ENCODE measurements around the gene CDH22.
A peak's percentile ranks its signal among the peaks of the same experiment; 100 is the strongest.

Gene CDH22

GRCh38 chr20:46252352-46253091 lies 55.8 kb downstream of the CDH22 start:
- TF ChIP-seq PKNOX1 (IDR thresholded peaks at IDR 0.05) (no peak), CTBP1 (IDR thresholded peaks at IDR 0.05; ENCODE audit: borderline replicate concordance) (no peak), SUZ12 (IDR thresholded peaks at IDR 0.05) (no peak), BHLHE40 (IDR thresholded peaks at IDR 0.05; ENCODE audit: borderline replicate concordance) (no peak), FOXM1 (IDR thresholded peaks at IDR 0.05; ENCODE audit: borderline replicate concordance) (no peak), ELF4 (IDR thresholded peaks at IDR 0.05) (no peak), LEF1 (IDR thresholded peaks at IDR 0.05; ENCODE audit: borderline replicate concordance) (no peak), FOXA1 (IDR thresholded peaks at IDR 0.05) (no peak), NFRKB (IDR thresholded peaks at IDR 0.05) (no peak)
- CTCF ChIA-PET: interaction anchor here (1.6 kb wide), 1 partner anchor 122 kb away, joined by 4 read pairs; no protein-coding TSS in a partner anchor
- POLR2A ChIA-PET: interaction anchor here (0.7 kb wide), 1 partner anchor 11 kb away, joined by 3 read pairs; no protein-coding TSS in a partner anchor
- no peak for DNase-seq (ENCODE audit: extremely low spot score)

DNA sequence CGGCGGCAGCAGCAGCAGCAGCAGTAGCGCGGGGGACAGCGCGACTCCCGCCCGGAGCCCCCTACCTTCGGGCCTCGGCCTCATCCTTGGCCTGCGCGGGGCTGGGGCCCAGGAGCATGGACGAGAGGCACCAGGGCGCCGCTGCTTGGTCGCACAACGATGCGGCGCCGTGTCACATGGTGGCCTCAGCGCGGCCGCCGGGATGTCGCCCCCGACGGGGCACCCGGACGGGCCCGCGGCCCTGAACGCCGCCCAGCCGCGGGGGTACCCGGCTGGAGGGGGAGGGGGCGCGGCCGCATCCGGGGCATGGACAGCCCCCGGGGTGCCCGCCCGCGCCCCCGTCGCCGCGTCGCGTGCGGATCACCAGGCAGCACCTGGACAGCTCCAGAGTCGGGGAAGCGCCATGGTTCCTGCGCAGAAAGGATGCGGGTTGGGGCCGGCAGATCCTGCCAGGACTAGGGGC lies 57.1 kb downstream of the CDH22 start:
- CTCF ChIA-PET: no interaction called here
- no peak for TF ChIP-seq L3MBTL2 (conservative IDR thresholded peaks at IDR 0.05)
- no peak for TF ChIP-seq ZNF384 (IDR thresholded peaks at IDR 0.05)
- no peak for TF ChIP-seq NFRKB (IDR thresholded peaks at IDR 0.05)
- TF ChIP-seq HDGF (IDR thresholded peaks at IDR 0.05; ENCODE audit: borderline replicate concordance): no peak
- no peak for TF ChIP-seq LEF1 (IDR thresholded peaks at IDR 0.05; ENCODE audit: borderline replicate concordance)
- no peak for DNase-seq (ENCODE audit: extremely low spot score)
- POLR2A ChIA-PET: no interaction called here

- POLR2A ChIA-PET: no interaction called here
- no peak for DNase-seq (ENCODE audit: extremely low spot score)
- CTCF ChIA-PET: no interaction called here
- TF ChIP-seq FOXK2 (IDR thresholded peaks at IDR 0.05) (no peak), ZNF384 (IDR thresholded peaks at IDR 0.05) (no peak), ARNT (IDR thresholded peaks at IDR 0.05) (no peak), FOXM1 (IDR thresholded peaks at IDR 0.05; ENCODE audit: borderline replicate concordance) (no peak), SP1 (IDR thresholded peaks at IDR 0.05) (no peak), ELF4 (IDR thresholded peaks at IDR 0.05) (no peak), BHLHE40 (IDR thresholded peaks at IDR 0.05; ENCODE audit: borderline replicate concordance) (no peak), FOXA1 (IDR thresholded peaks at IDR 0.05) (no peak), LEF1 (IDR thresholded peaks at IDR 0.05; ENCODE audit: borderline replicate concordance) (no peak), NFRKB (IDR thresholded peaks at IDR 0.05) (no peak), L3MBTL2 (conservative IDR thresholded peaks at IDR 0.05) (no peak), TARDBP (IDR thresholded peaks at IDR 0.05) (no peak), HDGF (IDR thresholded peaks at IDR 0.05; ENCODE audit: borderline replicate concordance) (no peak), SUZ12 (IDR thresholded peaks at IDR 0.05) (no peak)
Measured at GRCh38 chr20:46250772-46251171, 57.5 kb downstream of the CDH22 start.

- ChIA-PET POLR2A (no interaction called here), CTCF (no interaction called here)
- no peak for DNase-seq (ENCODE audit: extremely low spot score)
- TF ChIP-seq ELF4 (IDR thresholded peaks at IDR 0.05) (no peak), L3MBTL2 (conservative IDR thresholded peaks at IDR 0.05) (no peak), ARNT (IDR thresholded peaks at IDR 0.05) (no peak), ZNF384 (IDR thresholded peaks at IDR 0.05) (no peak), NFRKB (IDR thresholded peaks at IDR 0.05) (no peak), SP1 (IDR thresholded peaks at IDR 0.05) (no peak), HDGF (IDR thresholded peaks at IDR 0.05; ENCODE audit: borderline replicate concordance) (no peak), SUZ12 (IDR thresholded peaks at IDR 0.05) (no peak), TARDBP (IDR thresholded peaks at IDR 0.05) (no peak), FOXM1 (IDR thresholded peaks at IDR 0.05; ENCODE audit: borderline replicate concordance) (no peak), FOXK2 (IDR thresholded peaks at IDR 0.05) (no peak), BHLHE40 (IDR thresholded peaks at IDR 0.05; ENCODE audit: borderline replicate concordance) (no peak), LEF1 (IDR thresholded peaks at IDR 0.05; ENCODE audit: borderline replicate concordance) (no peak), PKNOX1 (IDR thresholded peaks at IDR 0.05) (no peak), CTBP1 (IDR thresholded peaks at IDR 0.05; ENCODE audit: borderline replicate concordance) (no peak)
Measured at GRCh38 chr20:46249671-46250070, 58.6 kb downstream of the CDH22 start.

DNA sequence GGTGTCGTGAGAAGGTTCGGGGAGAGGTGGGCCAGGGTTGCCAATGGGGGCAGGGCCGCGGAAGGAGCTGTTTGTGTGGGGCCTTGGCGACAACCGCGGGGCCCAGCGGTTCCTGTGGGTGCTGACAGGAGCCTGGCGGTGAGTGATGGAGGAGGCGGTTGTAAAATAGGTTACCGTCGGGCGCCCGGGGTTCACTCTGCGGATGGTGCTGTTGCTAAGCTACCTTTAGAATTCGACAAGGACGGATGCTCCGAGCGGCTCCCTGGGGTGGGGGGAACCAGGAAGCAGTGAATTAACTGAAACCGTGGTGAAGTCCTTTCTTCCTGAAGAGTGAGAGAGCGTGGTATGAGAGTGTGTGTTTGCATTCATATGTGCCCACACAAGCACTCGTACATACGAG lies 61.7 kb downstream of the CDH22 start:
- no peak for DNase-seq (ENCODE audit: extremely low spot score)
- CTCF ChIA-PET: interaction anchor here (0.7 kb wide), 1 partner anchor 13 kb away, joined by 3 read pairs; no protein-coding TSS in a partner anchor
- TF ChIP-seq PKNOX1 (IDR thresholded peaks at IDR 0.05): 0 out of 2 replicates have a peak, but pooled peaks have one; percentile 14
- TF ChIP-seq ARNT (IDR thresholded peaks at IDR 0.05): no peak
- POLR2A ChIA-PET: no interaction called here

DNA sequence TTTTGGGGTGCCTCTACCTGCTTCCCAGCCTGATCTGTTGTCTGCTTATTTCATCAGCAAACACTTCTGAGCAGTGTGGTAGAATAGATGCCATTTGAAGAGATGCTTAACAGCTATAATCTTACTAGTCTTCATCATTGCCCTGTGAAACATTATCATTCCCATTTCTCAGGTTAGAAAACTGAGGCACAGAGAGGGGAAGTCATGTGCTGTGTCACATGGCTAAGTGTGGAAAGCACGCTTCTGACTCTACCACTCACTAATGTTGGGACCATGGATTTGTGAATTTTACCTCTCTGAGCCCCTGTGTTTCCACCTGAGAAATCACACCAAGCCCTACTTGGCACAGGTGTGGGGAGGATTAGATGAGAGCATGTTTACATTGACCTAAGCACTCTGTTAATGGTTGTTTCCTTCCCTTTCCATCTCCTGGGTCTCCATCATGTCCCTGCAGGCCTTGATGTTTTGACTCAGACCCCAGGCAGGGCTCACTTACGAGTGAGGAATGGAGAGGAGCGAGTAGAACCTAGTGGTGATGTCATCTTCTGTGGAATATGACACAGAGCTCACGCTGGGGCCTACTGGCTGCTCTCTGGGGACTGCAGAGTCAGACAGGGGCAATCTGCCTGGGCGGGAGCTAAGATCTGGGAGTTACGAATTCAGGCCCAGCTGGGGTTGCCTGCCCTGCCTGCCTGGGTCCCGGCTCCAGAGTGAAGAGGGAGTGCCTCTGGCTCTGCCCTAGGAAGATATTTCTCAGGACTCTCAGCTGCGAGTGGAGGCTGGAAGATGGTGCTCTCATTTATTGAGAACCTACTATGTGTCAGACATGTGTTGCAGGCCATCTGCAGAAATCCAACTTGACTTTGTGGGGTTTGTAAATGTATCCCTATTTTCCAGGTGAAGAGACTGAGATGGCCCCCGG lies 64.3 kb downstream of the CDH22 start:
- TF ChIP-seq NFRKB (IDR thresholded peaks at IDR 0.05): no peak
- no peak for TF ChIP-seq TARDBP (IDR thresholded peaks at IDR 0.05)
- TF ChIP-seq PKNOX1 (IDR thresholded peaks at IDR 0.05): no peak
- TF ChIP-seq FOXM1 (IDR thresholded peaks at IDR 0.05; ENCODE audit: borderline replicate concordance): no peak
- TF ChIP-seq SP1 (IDR thresholded peaks at IDR 0.05): no peak
- no peak for TF ChIP-seq ARNT (IDR thresholded peaks at IDR 0.05)
- TF ChIP-seq LEF1 (IDR thresholded peaks at IDR 0.05; ENCODE audit: borderline replicate concordance): no peak
- TF ChIP-seq ELF4 (IDR thresholded peaks at IDR 0.05): no peak
- TF ChIP-seq FOXA1 (IDR thresholded peaks at IDR 0.05): no peak
- no peak for TF ChIP-seq FOXK2 (IDR thresholded peaks at IDR 0.05)
- no peak for TF ChIP-seq BHLHE40 (IDR thresholded peaks at IDR 0.05; ENCODE audit: borderline replicate concordance)
- TF ChIP-seq CTBP1 (IDR thresholded peaks at IDR 0.05; ENCODE audit: borderline replicate concordance): no peak
- TF ChIP-seq L3MBTL2 (conservative IDR thresholded peaks at IDR 0.05): no peak
- no peak for TF ChIP-seq ZNF384 (IDR thresholded peaks at IDR 0.05)
- no peak for TF ChIP-seq HDGF (IDR thresholded peaks at IDR 0.05; ENCODE audit: borderline replicate concordance)
- TF ChIP-seq SUZ12 (IDR thresholded peaks at IDR 0.05): no peak
- POLR2A ChIA-PET: no interaction called here
- CTCF ChIA-PET: no interaction called here
- peak; percentile 44 for DNase-seq (ENCODE audit: extremely low spot score)
